Suprapubic skin (tissue), 4 donors: ENCODE measurements around the gene SLC8A2. TPM values are rescaled to one million over a fixed set of nuclear protein-coding genes. Genes with fewer than 3 reads are reported as not detected.

Experiments
- DNase-seq, 2 donors: peaks; one replicate each; pipeline ENCODE4 v3.0.0-alpha.2; 2019; ENCODE audit warnings: low spot score in 2 of 2
- H3K27ac ChIP-seq: fragments of 200-600 bp; sonication (generic); one replicate; pipeline ENCODE4 v1.5.1; 2019
- H3K27me3 ChIP-seq: fragments of 200-600 bp; sonication (generic); one replicate; pipeline ENCODE4 v1.5.1; 2019
- H3K36me3 ChIP-seq: fragments of 200-600 bp; sonication (generic); one replicate; pipeline ENCODE4 v1.5.1; 2019
- H3K4me1 ChIP-seq: fragments of 200-600 bp; sonication (generic); one replicate; pipeline ENCODE4 v1.5.1; 2019
- H3K4me3 ChIP-seq: fragments of 200-600 bp; sonication (generic); one replicate; pipeline ENCODE4 v1.5.1; 2019; ENCODE audit warnings: mild to moderate bottlenecking
- H3K9me3 ChIP-seq: fragments of 200-600 bp; sonication (generic); one replicate; pipeline ENCODE4 v1.5.1; 2019
- CTCF ChIP-seq, 2 donors: fragments of 200-600 bp in 1 of 2; fragments of 450-650 bp in 1 of 2; sonication (generic) in 1 of 2; IDR thresholded peaks; one replicate each; pipeline ENCODE4 v1.5.1; 2016 to 2019; ENCODE audit warnings: antibody characterized with exemption in 2 of 2, mild to moderate bottlenecking in 1 of 2, moderate library complexity in 1 of 2
- EP300 ChIP-seq: sonication (generic); formaldehyde crosslinking; IDR thresholded peaks from one replicate; pipeline ENCODE4 v1.6.1; 2017; ENCODE audit warnings: antibody characterized with exemption
- POLR2A ChIP-seq, 2 donors: fragments of 450-650 bp; IDR thresholded peaks; one replicate each; pipeline ENCODE4 v1.6.1; 2017; ENCODE audit warnings: antibody characterized with exemption in 2 of 2, mild to moderate bottlenecking in 2 of 2, moderate library complexity in 2 of 2
- POLR2AphosphoS5 ChIP-seq, 3 donors: sonication (generic); formaldehyde crosslinking; IDR thresholded peaks; one replicate each; pipeline ENCODE4 v1.6.1; 2017; ENCODE audit warnings: antibody characterized with exemption in 3 of 3
- WGBS: methylation state at CpG from one replicate; pipeline ENCODE4 v1.1.5; 2018; 5-methylcytosine and 5-hydroxymethylcytosine counted together
- total RNA-seq, 4 donors: library from RNA; depleted of rRNA; stranded (reverse); fragments of >200 nt; gene quantifications; one replicate each; pipeline ENCODE4 v1.1.0, GENCODE V29; 2016

Gene SLC8A2
- total RNA-seq, 4 donors from 2014 or later = 0.26 to 1.2 (median 0.38) TPM; not detected in 1

- Histone ChIP-seq H3K36me3 (peaks cover 88% of the 10 kb centered on the region), H3K27me3 (no peaks in the 10 kb centered on the region), H3K27ac (no peak overlapping the region), H3K4me1 (peaks cover 41% of the 10 kb centered on the region), H3K4me3 (no peak overlapping the region), H3K9me3 (no peaks in the 10 kb centered on the region)
- TF ChIP-seq EP300 (no peak), POLR2A (IDR thresholded peaks at IDR 0.05) (no peak), POLR2AphosphoS5 (IDR thresholded peaks at IDR 0.05) (no peak), CTCF (IDR thresholded peaks at IDR 0.05) (no peak)
- 80% methylated on average over 4 of the region's 5 CpGs for WGBS
- DNase-seq = no peak
Measured at GRCh38 chr19:47498561-47498960, 26.9 kb upstream of the SLC8A2 start.

DNA sequence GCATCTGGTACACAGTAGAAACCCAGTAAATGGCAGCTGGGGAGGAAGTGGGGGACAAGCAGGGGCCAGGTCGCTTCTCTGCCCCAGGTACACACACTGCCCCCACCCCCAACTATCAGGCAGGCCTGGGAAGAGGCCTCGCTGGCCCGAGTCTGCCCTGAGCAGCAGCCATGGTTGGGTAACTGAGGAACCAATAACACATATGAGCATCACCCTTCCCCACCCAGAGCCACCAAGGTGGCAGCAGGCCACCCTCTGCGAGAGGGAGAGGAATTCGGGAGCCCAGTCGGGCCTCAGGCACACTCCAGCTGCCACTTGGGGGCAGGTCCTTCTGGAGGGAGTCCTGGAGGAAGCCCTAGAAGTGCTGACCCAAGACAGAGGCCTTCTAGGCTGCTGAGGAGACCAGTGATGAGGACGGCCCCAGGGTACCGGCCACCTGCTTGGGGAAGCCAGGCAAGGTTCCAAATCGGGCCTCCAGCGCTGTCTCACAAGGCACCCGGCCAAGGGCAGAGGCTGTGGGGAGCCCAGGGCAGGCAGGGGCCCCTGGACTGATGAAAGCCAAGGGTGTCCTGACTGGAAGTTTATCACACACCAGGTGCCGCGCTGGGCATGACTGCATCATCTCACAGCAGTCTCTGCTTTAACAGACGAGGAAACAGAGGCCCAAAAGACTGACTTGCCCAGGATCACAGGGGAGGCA lies 26.3 kb upstream of the SLC8A2 start:
- TF ChIP-seq POLR2A (IDR thresholded peaks at IDR 0.05) (no peak), POLR2AphosphoS5 (IDR thresholded peaks at IDR 0.05) (no peak), CTCF (IDR thresholded peaks at IDR 0.05) (no peak), EP300 (no peak)
- Histone ChIP-seq H3K4me1 (peaks cover 41% of the 10 kb centered on the region), H3K9me3 (no peaks in the 10 kb centered on the region), H3K4me3 (no peak overlapping the region), H3K36me3 (peaks cover 88% of the 10 kb centered on the region), H3K27ac (no peak overlapping the region), H3K27me3 (no peaks in the 10 kb centered on the region)
- 78% methylated on average over 12 of the region's 14 CpGs for WGBS
- no peak for DNase-seq

DNA sequence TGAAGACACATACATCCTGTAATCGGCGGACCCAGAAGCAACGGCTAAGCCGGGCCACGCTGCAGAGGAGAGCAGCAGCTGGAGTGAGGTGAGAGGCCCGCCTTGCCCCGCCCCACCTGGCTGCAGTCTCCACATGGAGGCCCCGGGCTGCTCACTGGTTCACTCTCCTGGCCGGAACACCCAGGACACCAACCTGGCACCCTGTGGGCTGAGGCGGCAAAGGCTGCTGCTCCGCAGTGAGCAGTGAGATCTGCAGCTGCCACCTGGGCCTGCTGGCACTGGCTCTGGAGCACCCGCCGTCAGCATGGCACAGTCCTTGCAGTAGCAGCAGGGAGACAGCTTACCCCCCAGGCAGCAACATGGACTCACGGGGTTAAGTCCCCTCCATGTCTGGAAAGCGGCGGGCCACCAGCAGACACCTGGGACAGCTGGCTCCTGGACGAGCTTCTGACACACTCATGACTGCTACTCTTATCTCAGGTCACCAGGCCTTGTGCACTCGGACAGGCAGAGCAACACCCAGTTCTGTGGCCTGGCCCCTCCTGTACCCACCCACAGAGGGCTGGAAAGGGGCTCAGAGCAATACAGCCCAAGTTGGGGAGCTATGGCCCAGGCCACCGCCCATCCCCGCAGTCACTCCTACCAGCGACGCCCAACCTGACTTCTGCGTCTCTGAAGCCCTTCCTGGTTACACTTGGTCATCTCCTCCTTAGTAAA lies 25.5 kb upstream of the SLC8A2 start:
- Histone ChIP-seq H3K36me3 (peaks cover 90% of the 10 kb centered on the region), H3K9me3 (no peaks in the 10 kb centered on the region), H3K27ac (no peak overlapping the region), H3K4me1 (peaks cover 41% of the 10 kb centered on the region), H3K27me3 (no peaks in the 10 kb centered on the region), H3K4me3 (no peak overlapping the region)
- no peak for DNase-seq
- TF ChIP-seq POLR2A (IDR thresholded peaks at IDR 0.05) = no peak
- TF ChIP-seq EP300 = no peak
- TF ChIP-seq POLR2AphosphoS5 (IDR thresholded peaks at IDR 0.05) = no peak
- TF ChIP-seq CTCF (IDR thresholded peaks at IDR 0.05) = no peak
- WGBS = 67% methylated on average over 14 of the region's 23 CpGs

GRCh38 chr19:47495478-47496372 lies 24.0 kb upstream of the SLC8A2 start:
- Histone ChIP-seq H3K27ac (no peak overlapping the region), H3K27me3 (no peaks in the 10 kb centered on the region), H3K9me3 (no peaks in the 10 kb centered on the region), H3K4me3 (no peak overlapping the region), H3K36me3 (peaks cover 93% of the 10 kb centered on the region), H3K4me1 (peaks cover 31% of the 10 kb centered on the region)
- no peak for DNase-seq
- 72% methylated on average over 13 of the region's 17 CpGs for WGBS
- TF ChIP-seq POLR2A (IDR thresholded peaks at IDR 0.05) (no peak), POLR2AphosphoS5 (IDR thresholded peaks at IDR 0.05) (no peak), EP300 (no peak), CTCF (IDR thresholded peaks at IDR 0.05) (no peak)
